Natural killer cell treated with Interleukin-12 subunit alpha and Interleukin-12 subunit beta and Interleukin-15 and Interleukin-18, amount 100 ng/mL, for 72 hours (primary cell): Measurements from ENCODE around the gene TANC2. TPM values are rescaled to one million over a fixed set of nuclear protein-coding genes. Genes with fewer than 3 reads are reported as not detected.

Experiments
- ATAC-seq, 2 donors: fragments of 150-1000 bp; cut with Tn5 transposase in 1 of 2; sonication (Bioruptor Pico), chemical (Tn5 transposase) in 1 of 2; 2 replicates each; pipeline ENCODE4 v1.10.0; 2021
- DNase-seq: peaks from one replicate; pipeline ENCODE4 v3.0.0; 2022; ENCODE audit warnings: low spot score
- H3K27ac Mint-ChIP-seq, 2 donors: 1 replicate in 1 of 2; 2 replicates in 1 of 2; pipeline ENCODE4 v1.8.0; 2022; ENCODE audit warnings: mixed read lengths in 2 of 2, mild to moderate bottlenecking in 1 of 2, moderate library complexity in 1 of 2
- H3K27me3 Mint-ChIP-seq, 2 donors: 1 replicate in 1 of 2; 2 replicates in 1 of 2; pipeline ENCODE4 v1.8.0; 2022; ENCODE audit warnings: mixed read lengths in 2 of 2
- H3K36me3 Mint-ChIP-seq: one replicate; pipeline ENCODE4 v1.8.0; 2022; ENCODE audit warnings: mixed read lengths
- H3K4me1 Mint-ChIP-seq, 2 donors: 1 replicate in 1 of 2; 2 replicates in 1 of 2; pipeline ENCODE4 v1.8.0; 2022; ENCODE audit warnings: low read depth in 2 of 2, mixed read lengths in 2 of 2, mild to moderate bottlenecking in 1 of 2
- H3K4me3 Mint-ChIP-seq: one replicate; pipeline ENCODE4 v1.8.0; 2022; ENCODE audit warnings: mixed read lengths
- H3K9me3 Mint-ChIP-seq: 2 replicates; pipeline ENCODE4 v1.8.0; 2022; ENCODE audit warnings: mixed read lengths
- total RNA-seq, 2 donors: library from RNA; stranded (reverse); gene quantifications; one replicate each; pipeline ENCODE4 v1.2.3, GENCODE V29; 2022

Gene TANC2
- 10 to 100 TPM in 1 of 2 donors, 1 to 10 TPM in 1; 8.8 to 17.4 TPM for total RNA-seq

DNA sequence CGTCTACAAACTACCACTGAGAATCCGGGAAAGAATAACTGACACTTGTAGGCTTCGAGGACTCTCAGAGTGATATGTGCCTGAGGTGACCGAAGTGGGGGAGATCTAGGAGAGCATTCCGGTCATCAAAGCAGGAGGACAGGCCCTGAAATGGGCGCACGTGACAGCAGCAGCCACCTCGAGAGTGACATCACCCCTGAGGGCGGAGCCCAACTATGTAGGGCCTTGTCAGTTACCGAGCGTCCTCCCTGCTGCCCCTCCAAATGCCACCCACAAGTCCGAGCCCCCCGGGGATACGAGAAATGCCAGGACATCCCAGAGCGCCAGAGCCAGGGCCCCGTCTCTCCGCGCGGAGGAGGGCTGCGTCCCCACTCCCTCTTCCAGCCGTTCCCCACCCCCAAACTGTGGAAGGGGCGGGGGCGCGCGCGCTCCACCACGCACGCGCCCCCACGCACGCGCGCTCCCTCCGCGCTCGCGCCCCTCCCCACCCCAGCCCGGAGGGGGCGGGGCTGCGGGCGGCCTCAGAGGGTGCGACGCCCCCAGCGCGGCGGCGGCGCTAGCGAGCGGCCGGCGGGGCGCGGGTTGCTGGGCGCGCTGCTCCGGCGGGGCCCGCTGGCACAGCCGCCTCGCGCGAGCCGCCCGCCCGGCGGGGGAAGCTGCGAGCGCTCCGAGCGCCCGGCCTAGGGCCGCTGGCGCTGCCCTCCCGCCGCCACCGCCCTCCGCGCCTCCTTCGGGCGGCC, at the start of gene TANC2:
TSS of gene TANC2 (plus strand) at position 550 of the 740 bp plus-strand sequence. CDS start 43,325 bp downstream, outside the sequence.
- Mint-ChIP-seq H3K4me3 (peak within 1 kb of the TSS; percentile 90), H3K36me3 (no peaks in the 10 kb centered on the region), H3K27me3 (peaks cover 12 to 23% of the 10 kb centered on the region in 2 donors), H3K9me3 (no peaks in the 10 kb centered on the region), H3K27ac (peak within 1 kb of the TSS; percentile 80 to 86), H3K4me1 (peaks cover 24 to 34% of the 10 kb centered on the region in 2 donors)
- DNase-seq (peak; percentile 79), ATAC-seq (peak; percentile 89 to 91)

DNA sequence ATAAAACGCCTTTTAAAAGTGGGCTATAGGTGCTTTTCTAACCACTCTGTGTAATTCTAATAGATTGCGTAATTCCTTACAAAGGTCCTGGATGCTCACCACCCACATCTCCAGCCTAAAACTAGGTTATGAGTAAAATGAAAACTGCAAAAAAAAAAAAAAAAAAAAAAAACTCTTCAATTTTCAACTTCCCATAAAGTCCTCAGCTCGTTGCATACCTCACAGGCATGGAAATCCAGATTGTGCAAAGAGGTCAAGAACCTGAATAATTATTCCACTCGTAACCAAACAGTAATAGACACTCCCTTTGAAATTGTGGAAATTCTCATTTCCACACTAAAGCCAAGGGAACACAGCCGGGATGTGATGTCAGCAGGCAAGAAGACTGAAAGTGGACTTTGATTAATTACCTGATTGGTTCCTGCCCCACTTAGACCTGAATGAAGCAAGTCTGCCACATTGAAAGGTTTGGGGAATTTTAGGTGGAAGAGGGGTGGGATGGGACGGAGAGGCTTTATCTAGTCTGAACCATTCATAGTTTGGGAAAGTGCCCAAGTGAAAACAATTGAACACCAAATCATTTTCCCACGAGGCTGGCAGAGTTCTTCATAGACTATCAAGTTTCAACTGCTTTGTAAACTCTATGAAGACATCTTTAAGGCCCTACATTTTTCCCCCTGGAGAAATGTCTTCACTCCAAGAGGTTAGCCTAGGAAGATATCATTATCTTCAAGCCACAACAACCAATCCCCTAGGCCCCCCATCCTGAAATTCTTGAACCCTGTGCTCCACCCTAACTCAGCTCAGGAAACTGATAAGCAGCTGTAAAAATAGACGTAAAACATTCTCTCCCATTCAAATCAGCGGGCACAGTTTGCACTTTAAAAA, 49.1 kb upstream of the TANC2 start:
- Mint-ChIP-seq H3K4me3 (no peak overlapping the region), H3K36me3 (no peaks in the 10 kb centered on the region), H3K27ac (no peak overlapping the region), H3K9me3 (no peaks in the 10 kb centered on the region), H3K4me1 (no peaks in the 10 kb centered on the region), H3K27me3 (peaks cover 15 to 34% of the 10 kb centered on the region in 2 donors)
- no peak for DNase-seq
- ATAC-seq: no peak

DNA sequence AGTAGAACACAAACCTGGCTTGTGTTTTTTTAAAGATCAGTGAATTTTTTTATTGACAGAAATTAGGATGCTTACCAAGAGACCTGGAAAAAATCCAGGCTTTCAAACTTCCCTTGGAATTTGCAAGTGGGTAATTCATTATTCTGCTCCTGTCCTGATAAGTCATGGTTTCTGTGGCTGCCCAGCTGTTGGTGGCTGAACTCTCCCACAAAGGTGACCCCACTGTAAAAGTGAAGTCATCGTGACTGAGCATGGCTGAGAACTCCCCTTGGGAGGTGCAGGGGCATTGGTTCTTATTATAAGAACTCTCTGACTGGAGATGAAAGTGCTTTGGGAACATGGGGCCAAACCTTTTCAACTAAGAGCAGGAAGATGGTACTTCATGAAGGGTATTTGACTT, 46.6 kb upstream of the TANC2 start:
- no peak for DNase-seq
- Mint-ChIP-seq H3K27ac (no peak overlapping the region), H3K4me1 (no peaks in the 10 kb centered on the region), H3K4me3 (no peak overlapping the region), H3K27me3 (peaks cover 6 to 22% of the 10 kb centered on the region in 2 donors), H3K9me3 (no peaks in the 10 kb centered on the region), H3K36me3 (no peaks in the 10 kb centered on the region)
- ATAC-seq: no peak

DNA sequence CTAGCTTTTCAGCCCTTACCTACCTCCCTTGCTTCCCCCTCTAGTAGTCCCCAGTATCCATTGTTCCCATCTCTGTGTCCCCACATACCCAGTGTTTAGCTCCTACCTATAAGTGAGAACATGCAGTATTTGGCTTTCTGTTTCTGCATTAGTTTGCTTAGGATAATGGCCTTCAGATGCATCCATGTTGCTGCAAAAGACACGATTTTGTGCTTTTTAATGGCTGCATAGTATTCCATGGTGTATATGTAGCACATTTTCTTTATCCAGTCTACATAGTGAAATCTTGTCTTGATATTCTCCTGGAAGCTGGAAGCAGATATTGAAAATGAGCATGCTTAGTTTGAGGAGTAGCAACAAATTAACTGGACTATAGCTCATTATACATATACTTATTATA, 45.7 kb upstream of the TANC2 start:
- Mint-ChIP-seq H3K36me3 (no peaks in the 10 kb centered on the region), H3K27me3 (peaks cover 3 to 16% of the 10 kb centered on the region in 2 donors), H3K9me3 (no peaks in the 10 kb centered on the region), H3K4me3 (no peak overlapping the region), H3K4me1 (no peaks in the 10 kb centered on the region), H3K27ac (no peak overlapping the region)
- no peak for ATAC-seq
- DNase-seq: no peak

DNA sequence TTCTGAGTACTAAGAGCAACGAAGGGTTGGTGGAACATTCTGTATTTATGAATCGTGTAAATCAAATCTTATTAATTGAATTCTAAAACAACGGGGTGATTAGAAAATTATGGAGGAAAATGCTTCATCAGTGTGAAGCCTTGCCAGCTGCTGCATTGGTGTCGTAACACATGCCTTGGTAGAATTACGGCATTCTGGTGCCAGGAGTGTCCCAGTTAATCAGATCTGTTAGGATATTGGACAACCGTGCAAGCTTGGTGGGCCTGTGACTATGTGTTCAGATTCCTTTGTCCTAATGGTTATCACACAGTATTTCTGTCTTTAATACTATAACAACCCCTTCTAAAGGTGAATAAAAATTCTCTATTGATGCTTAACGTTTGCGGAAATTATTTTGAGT, 44.2 kb upstream of the TANC2 start:
- Mint-ChIP-seq H3K27me3 (peaks cover 3 to 16% of the 10 kb centered on the region in 2 donors), H3K9me3 (no peaks in the 10 kb centered on the region), H3K36me3 (no peaks in the 10 kb centered on the region), H3K4me3 (no peak overlapping the region), H3K27ac (no peak overlapping the region), H3K4me1 (no peaks in the 10 kb centered on the region)
- ATAC-seq: no peak
- DNase-seq: no peak

DNA sequence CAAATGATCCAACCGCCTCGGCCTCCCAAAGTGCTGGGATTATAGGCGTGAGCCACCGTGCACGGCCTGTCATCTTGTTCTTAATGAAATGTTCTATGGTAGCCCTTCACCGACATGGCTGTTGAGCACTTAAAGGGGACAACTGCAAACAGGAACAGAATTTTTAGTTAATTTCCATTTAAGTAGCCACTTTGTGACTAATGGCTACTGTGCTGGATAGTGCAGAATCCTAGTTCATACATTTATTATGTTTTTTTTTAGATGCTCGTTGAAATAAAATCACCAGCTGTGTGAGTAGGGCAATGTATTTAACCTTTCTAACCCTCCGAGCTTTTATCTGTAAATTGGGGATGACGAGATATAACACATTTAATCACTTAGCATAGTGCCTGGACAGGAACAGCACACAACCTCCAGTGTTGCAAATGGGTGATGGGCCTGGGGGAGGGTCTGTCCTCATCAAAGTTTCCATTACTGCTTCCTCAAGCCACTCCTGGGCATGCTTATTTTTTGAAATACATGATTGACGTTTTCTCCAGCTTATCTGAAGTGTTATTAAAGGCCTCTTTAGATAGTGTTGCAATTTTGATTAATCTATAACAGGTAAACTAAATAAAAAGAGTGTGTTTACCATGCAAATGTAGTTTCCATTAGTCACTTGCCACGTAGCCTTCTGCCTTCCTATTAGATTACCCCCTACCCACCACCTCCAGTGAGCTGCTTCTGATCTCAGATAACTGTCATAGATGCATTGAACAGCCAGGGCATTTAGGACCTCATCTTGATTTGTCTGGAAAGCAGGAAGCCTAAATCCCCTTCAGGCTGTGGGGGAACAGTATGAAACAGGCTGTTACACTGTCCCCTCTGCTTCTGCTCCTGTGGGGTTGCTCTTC, 42.5 kb upstream of the TANC2 start:
- ATAC-seq (no peak), DNase-seq (no peak)
- no peaks in the 10 kb centered on the region for H3K9me3 Mint-ChIP-seq
- H3K27ac Mint-ChIP-seq: no peak overlapping the region
- H3K36me3 Mint-ChIP-seq: no peaks in the 10 kb centered on the region
- H3K4me1 Mint-ChIP-seq: no peaks in the 10 kb centered on the region
- H3K4me3 Mint-ChIP-seq: no peak overlapping the region
- H3K27me3 Mint-ChIP-seq: peaks cover 7 to 23% of the 10 kb centered on the region in 2 donors

DNA sequence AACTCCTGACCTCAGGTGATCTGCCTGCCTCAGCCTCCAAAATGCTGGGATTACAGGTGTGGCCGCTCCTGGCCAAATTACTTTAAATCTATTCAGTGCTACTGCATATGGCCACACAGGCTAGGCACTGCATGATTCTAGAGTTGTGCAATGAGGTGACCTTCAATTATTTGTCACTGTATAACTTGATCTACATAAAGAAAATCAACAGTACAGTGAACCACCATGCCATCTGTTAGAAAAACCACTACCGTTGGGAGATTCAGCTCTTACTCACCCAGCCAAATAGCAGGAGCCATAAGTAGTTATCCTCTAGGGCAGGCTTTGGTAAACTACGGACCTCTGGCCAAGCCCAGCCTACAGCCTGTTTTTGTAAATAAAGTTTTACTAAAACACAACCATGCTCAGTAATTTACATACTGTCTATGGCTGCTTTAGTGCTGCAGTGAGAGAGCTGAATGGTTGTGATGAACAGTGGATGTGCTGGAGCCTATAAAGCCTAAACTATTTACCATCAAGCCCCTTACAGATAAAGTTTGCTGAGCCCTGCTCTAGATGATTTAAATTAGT, 40.7 kb upstream of the TANC2 start:
- Mint-ChIP-seq H3K4me3 (no peak overlapping the region), H3K27ac (no peak overlapping the region), H3K4me1 (no peaks in the 10 kb centered on the region), H3K27me3 (peaks cover 4 to 23% of the 10 kb centered on the region in 2 donors), H3K9me3 (no peaks in the 10 kb centered on the region), H3K36me3 (no peaks in the 10 kb centered on the region)
- ATAC-seq (no peak), DNase-seq (no peak)

DNA sequence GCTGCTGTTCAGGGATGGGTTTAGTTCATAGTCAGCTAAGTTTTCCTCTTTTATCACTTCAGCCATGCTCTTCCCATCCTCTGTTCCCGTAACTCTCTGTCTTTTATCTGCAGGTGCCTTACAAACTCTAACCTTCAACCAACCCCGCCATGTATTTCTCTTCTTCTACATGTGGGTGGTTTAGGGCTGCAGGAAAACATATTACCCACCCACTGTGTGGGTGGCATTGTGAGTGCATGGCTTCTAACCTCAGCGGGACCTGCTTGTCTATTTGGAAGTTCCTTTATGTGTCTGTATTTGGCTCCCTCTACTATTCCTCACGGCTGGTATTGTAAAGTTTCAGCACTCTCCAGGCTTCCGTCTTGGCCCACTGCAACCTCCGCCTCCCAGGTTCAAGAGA, 39.0 kb upstream of the TANC2 start:
- Mint-ChIP-seq H3K27me3 (peaks cover 3 to 26% of the 10 kb centered on the region in 2 donors), H3K4me1 (no peaks in the 10 kb centered on the region), H3K4me3 (no peak overlapping the region), H3K27ac (no peak overlapping the region), H3K36me3 (no peaks in the 10 kb centered on the region), H3K9me3 (no peaks in the 10 kb centered on the region)
- ATAC-seq (no peak), DNase-seq (no peak)

DNA sequence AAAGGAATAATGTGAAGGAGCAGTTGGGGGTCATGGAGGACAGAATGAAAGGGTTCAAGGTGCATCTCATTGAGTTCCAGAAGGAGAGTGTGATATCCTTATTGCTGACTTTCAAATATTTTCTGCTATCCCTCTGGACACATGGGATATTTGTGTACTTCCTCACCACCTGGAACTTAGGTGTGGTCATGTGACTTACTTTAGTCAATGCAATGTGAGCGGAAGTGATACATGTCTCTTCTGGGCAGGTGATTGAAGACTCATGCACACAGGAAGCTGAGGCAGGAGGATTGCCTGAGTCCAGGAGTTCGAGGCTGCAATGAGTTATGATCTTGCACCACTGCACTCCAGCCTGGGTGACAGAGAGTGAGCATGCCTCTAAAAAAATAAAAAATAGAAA, 36.7 kb upstream of the TANC2 start:
- DNase-seq (no peak), ATAC-seq (no peak)
- no peaks in the 10 kb centered on the region for H3K4me1 Mint-ChIP-seq
- no peaks in the 10 kb centered on the region for H3K9me3 Mint-ChIP-seq
- no peak overlapping the region for H3K27ac Mint-ChIP-seq
- H3K27me3 Mint-ChIP-seq: peaks cover 11 to 40% of the 10 kb centered on the region in 2 donors
- no peaks in the 10 kb centered on the region for H3K36me3 Mint-ChIP-seq
- no peak overlapping the region for H3K4me3 Mint-ChIP-seq

DNA sequence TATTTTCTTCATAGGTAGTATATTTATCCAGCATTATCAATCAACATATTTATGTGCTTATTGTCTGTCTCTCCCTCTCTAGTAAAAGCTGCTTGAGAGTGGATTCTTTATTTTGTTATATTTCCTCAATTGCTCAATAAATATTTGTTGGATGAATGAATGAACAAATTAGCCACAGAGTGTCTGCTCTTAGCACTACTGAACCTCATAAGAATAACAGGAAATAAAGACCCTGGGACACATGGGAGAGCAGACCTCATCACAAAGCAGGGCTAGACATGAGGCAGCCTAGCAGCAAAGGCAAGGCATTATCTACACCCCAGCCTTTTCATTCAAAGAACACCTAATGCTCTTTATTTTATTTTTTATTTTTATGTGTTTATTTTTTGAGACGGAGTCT, 34.9 kb upstream of the TANC2 start:
- Mint-ChIP-seq H3K4me1 (no peaks in the 10 kb centered on the region), H3K27me3 (peaks cover 19 to 49% of the 10 kb centered on the region in 2 donors), H3K36me3 (no peaks in the 10 kb centered on the region), H3K9me3 (no peaks in the 10 kb centered on the region), H3K27ac (no peak overlapping the region), H3K4me3 (no peak overlapping the region)
- DNase-seq (no peak), ATAC-seq (no peak)

DNA sequence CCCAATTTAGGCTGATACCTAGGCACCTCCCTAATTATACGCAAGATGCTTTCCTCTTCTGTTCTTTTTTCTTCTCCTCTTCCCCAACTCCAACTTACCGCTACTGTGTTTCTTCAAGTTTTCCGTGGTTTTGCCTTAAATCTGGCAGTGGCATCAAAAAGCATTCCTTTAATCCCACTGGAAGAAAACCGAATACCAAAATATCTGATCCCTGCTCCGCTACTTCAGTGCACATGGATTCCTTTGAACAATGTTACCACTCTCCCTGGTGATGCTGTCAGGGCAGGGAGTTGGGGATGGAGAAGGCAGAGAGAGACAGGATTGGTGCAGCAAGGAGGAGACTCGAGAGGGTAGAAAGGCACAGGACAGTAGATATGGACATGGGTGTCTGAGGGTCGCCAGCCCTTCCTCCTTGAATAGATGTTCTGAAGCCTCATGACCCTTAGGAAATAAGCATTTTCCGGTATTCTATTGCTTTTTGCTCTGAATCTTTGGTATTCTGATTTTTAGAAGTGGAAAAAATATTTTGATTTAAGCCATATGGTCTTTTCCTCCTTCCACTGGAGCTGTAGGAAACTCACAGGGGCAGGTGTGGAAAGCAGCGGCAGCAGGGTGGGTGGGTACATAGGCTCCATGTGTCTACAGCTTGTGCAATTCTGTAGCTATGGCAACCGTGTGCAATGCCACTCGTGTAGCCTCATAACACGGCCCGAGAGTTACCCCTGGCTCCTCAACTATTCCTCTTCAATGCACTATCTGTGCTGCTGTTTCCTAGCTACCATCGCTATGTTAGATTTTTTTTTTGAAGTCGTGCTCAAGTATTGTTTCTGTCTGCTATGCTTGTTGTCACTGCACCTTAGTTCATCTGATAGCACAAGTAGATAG, 32.3 kb upstream of the TANC2 start:
- Mint-ChIP-seq H3K4me3 (no peak overlapping the region), H3K27me3 (peaks cover 24 to 54% of the 10 kb centered on the region in 2 donors), H3K27ac (no peak overlapping the region), H3K4me1 (no peaks in the 10 kb centered on the region), H3K36me3 (no peaks in the 10 kb centered on the region), H3K9me3 (no peaks in the 10 kb centered on the region)
- ATAC-seq: no peak
- DNase-seq: no peak

DNA sequence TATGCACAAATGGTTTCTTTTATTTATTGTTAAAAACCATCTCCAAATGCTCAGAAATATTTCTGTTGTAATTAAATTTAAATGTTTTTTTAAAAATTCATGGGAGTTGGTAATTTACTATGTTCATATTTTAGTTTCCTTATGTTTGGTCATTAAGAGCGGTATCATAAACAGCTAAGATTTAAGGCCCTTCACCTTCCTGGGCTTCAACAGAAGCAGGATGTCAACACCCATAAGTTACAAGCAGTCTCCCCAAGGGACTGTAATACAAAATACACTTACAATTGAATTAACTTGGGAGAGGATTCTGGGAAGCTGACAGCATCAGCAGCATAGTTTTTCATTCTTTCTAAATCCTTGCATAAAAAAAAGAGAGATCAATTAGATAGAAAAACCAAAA, 30.9 kb upstream of the TANC2 start:
- no peak for DNase-seq
- no peaks in the 10 kb centered on the region for H3K9me3 Mint-ChIP-seq

More for the DNA sequence above, 30.9 kb upstream of the TANC2 start:
- H3K36me3 Mint-ChIP-seq: peaks cover 4% of the 10 kb centered on the region
- no peaks in the 10 kb centered on the region for H3K4me1 Mint-ChIP-seq
- no peak overlapping the region for H3K27ac Mint-ChIP-seq
- ATAC-seq: no peak
- H3K4me3 Mint-ChIP-seq: no peak overlapping the region
- peaks cover 26 to 65% of the 10 kb centered on the region in 2 donors for H3K27me3 Mint-ChIP-seq
